Renal pelvis (tissue), 4 donors: ENCODE measurements around the gene TRIM3. TPM values are rescaled to one million over a fixed set of nuclear protein-coding genes. Genes with fewer than 3 reads are reported as not detected.

Source experiments
- DNase-seq: peaks from one replicate; pipeline ENCODE4 v3.0.0-alpha.2; 2013
- polyA plus RNA-seq, 3 donors: library from polyadenylated mRNA; unstranded; fragments of 120-200 nt; gene quantifications; one replicate each; pipeline ENCODE4 v1.2.1, GENCODE V29; 2013; ENCODE audit not compliant: insufficient read length in 3 of 3

The TRIM3 gene
- polyA plus RNA-seq, 3 donors, result 24.8 to 32.2 (median 28.3) TPM

DNA sequence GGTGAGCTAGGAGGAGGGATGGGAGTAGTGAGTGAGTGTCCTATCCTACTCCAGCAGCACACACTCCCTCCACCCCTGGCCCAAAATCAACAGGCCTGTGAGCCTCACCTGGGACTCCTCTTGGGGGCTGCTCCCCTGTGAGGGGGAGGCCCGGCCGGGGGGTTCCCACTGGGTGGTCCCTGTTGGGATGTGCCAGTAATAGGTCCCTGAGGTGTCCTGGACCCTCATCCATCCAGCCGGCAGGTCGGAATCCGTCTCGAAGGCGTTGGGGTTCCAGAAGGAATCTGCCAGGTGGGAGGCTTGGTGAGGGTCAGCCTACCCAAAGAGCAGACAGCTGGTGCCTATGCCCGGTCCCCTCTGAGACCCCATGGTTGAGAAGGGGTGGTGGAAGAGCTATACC is 70.2 kb downstream of the TRIM3 start:
- DNase-seq, result no peak

GRCh38 chr11:6402561-6402981 is 71.2 kb downstream of the TRIM3 start:
- DNase-seq, result no peak

DNA sequence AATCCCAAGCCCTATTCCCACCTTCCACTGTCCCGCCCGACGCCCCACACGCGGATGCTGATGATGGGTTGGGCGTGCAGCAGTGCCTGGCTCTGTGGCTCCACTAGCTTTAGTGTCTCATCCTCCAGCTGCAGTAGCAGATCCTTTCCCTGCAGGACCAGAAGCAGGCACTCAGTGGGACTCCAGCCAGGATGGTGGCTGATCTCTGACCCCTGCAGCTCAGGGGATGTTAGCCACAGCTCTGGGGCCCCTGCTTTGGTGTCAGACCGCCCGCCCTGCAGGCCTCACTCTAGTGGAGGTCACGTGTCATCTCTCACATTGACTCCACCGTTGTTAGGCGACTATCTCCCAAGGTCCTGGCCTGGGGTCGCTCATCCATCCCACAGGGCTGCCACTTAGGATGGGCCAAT is 71.7 kb downstream of the TRIM3 start:
- no peak for DNase-seq

- no peak for DNase-seq
Measured at GRCh38 chr11:6401464-6401863, 72.3 kb downstream of the TRIM3 start.

DNA sequence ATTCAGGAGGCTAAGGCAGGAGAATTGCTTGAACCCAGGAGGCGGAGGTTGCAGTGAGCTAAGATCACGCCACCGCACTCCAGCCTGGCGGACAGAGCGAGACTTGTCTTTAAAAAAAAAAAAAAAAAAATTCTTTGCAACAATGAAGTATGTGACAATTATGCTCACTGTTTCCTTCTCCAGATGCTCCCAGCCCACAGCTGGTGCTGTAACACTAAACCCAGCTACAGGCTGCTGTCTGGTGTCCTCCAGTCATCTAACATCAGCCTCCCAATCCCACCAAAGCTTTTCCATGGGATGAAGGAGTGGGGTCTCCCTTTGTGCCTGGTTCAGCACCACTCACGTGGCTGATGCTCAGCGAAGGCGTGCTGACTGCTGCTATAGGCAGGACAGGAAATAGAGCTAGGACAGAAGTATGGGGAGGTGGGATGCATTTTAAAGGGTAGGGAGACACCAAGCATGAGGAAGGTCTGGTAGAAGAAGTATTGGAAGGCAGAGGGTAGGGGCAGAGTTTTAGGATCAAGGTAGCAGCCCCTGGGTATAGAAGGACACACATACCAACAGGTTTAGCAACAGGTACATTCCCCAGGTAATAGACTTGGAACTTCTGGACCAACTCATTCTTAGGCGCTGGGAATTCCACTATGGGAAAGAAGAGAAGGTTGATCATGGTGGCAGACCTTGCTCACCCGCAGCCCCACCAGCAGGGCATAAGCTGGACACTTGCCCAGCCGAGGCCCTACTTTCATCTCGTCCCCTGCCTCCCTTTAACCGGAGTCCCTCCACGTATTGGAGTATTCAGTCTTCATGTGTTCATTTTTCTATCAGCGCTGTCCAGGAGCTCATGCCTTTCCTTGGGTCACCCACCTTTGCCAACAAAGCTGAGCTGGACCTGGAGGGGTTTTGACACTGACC is 73.1 kb downstream of the TRIM3 start:
- DNase-seq, result no peak

Other genes starting within 250 kb of the TRIM3 start
- 10 to 100 TPM; 58.8 to 89.9 (median 72.2) TPM for gene FHIP1B, start 239.3 kb downstream of the TRIM3 start, polyA plus RNA-seq
- under 1 TPM; 0.23 to 0.82 (median 0.44) TPM for gene CNGA4, start 234.9 kb downstream of the TRIM3 start, polyA plus RNA-seq
- gene CCKBR, start 214.1 kb downstream of the TRIM3 start, polyA plus RNA-seq, result under 1 TPM; 0.43 to 0.77 (median 0.68) TPM
- 10 to 100 TPM; 16.1 to 22.2 (median 20.9) TPM for gene CAVIN3, start 153.4 kb downstream of the TRIM3 start, polyA plus RNA-seq
- 10 to 100 TPM; 34.0 to 38.1 (median 35.5) TPM for gene SMPD1, start 83.5 kb downstream of the TRIM3 start, polyA plus RNA-seq
- gene APBB1, start 54.8 kb downstream of the TRIM3 start, polyA plus RNA-seq, result 10 to 100 TPM; 62.7 to 65.3 (median 63.1) TPM
- 1 to 10 TPM; 3.1 to 6.6 (median 6.4) TPM for gene HPX, start 33.0 kb downstream of the TRIM3 start, polyA plus RNA-seq
- gene ARFIP2, start 7.4 kb upstream of the TRIM3 start, polyA plus RNA-seq, result 10 to 100 TPM; 71.9 to 80.8 (median 77.5) TPM
- 10 to 100 TPM; 36.4 to 43.8 (median 37.9) TPM for gene TIMM10B, start 7.6 kb upstream of the TRIM3 start, polyA plus RNA-seq
- 10 to 100 TPM in 2 of 3 donors, 1 to 10 TPM in 1; 5.9 to 13.2 (median 13.0) TPM for gene DNHD1, start 23.3 kb upstream of the TRIM3 start, polyA plus RNA-seq
- gene RRP8, start 129.7 kb upstream of the TRIM3 start, polyA plus RNA-seq, result 10 to 100 TPM; 17.5 to 29.9 (median 22.0) TPM
- 100 to 1,000 TPM; 159 to 167 (median 159) TPM for gene ILK, start 129.8 kb upstream of the TRIM3 start, polyA plus RNA-seq
- gene TAF10, start 138.3 kb upstream of the TRIM3 start, polyA plus RNA-seq, result 10 to 100 TPM; 68.8 to 96.0 (median 81.3) TPM
- 100 to 1,000 TPM; 112 to 123 (median 120) TPM for gene TPP1, start 145.5 kb upstream of the TRIM3 start, polyA plus RNA-seq
- 10 to 100 TPM; 30.7 to 41.7 (median 40.5) TPM for gene DCHS1, start 181.9 kb upstream of the TRIM3 start, polyA plus RNA-seq
- 10 to 100 TPM; 68.0 to 88.5 (median 79.3) TPM for gene MRPL17, start 209.4 kb upstream of the TRIM3 start, polyA plus RNA-seq